Astrocyte of the cerebellum (primary cell): Measurements from ENCODE around the gene CFAP46.

Source experiments
- DNase-seq: peaks from one replicate; pipeline ENCODE4 v3.0.0-alpha.2; 2011; ENCODE audit warnings: low read depth
- H3K4me3 ChIP-seq: 2 replicates; pipeline ENCODE4 v1.5.1; 2011; ENCODE audit warnings: mild to moderate bottlenecking, low read depth, low read length, moderate library complexity
- CTCF ChIP-seq: IDR thresholded peaks from 2 replicates; pipeline ENCODE4 v1.5.1; 2012; ENCODE audit warnings: low read length, low read depth, moderate library complexity, mild to moderate bottlenecking; ENCODE audit errors: missing control alignments
- in situ Hi-C: cut with HindIII; loops from 2 replicates; pipeline ENCODE4 v1.10.0; 2017; ENCODE audit warnings: low sequenced_read_pairs

The CFAP46 gene

GRCh38 chr10:132790470-132790869, 151.9 kb downstream of the CFAP46 start:
- TF ChIP-seq CTCF, result no peak
- no peak overlapping the region for H3K4me3 ChIP-seq
- in situ Hi-C loops, result no loop called here
- no peak for DNase-seq

- no peak overlapping the region for H3K4me3 ChIP-seq
- in situ Hi-C loops, result no loop called here
- no peak for TF ChIP-seq CTCF
- DNase-seq, result no peak
Observed at GRCh38 chr10:132789659-132790148, 152.7 kb downstream of the CFAP46 start.

GRCh38 chr10:132788831-132789219, 153.5 kb downstream of the CFAP46 start:
- TF ChIP-seq CTCF, result no peak
- no peak overlapping the region for H3K4me3 ChIP-seq
- in situ Hi-C loops, result no loop called here
- DNase-seq, result no peak

- in situ Hi-C loops, result no loop called here
- no peak overlapping the region for H3K4me3 ChIP-seq
- DNase-seq, result no peak
- peak; percentile 33 for TF ChIP-seq CTCF
Observed at GRCh38 chr10:132788180-132788830, 154.1 kb downstream of the CFAP46 start.

- TF ChIP-seq CTCF, result no peak
- in situ Hi-C loops, result no loop called here
- no peak for DNase-seq
- no peak overlapping the region for H3K4me3 ChIP-seq
Observed at GRCh38 chr10:132787495-132788179, 154.7 kb downstream of the CFAP46 start.

GRCh38 chr10:132786884-132787494, 155.4 kb downstream of the CFAP46 start:
- no peak overlapping the region for H3K4me3 ChIP-seq
- in situ Hi-C loops, result no loop called here
- DNase-seq, result no peak
- TF ChIP-seq CTCF, result no peak
